SK-N-SH (cell line): Measurements from ENCODE around the gene C20orf144. TPM values are rescaled to one million over a fixed set of nuclear protein-coding genes. Genes with fewer than 3 reads are reported as not detected.

Source experiments
- CTCF ChIA-PET: fragments of 300-600, 350-600 bp; formaldehyde crosslinking; extraction: SDS; loops from one replicate; lab custom pipeline; 2021; lab: Yijun Ruan, JAX
- POLR2A ChIA-PET: fragments of 350-600 bp; sonication (Branson Sonifier 250); formaldehyde crosslinking; extraction: SDS; loops from one replicate; lab custom pipeline; 2020; ENCODE audit warnings: antibody characterized with exemption, inconsistent platforms; lab: Yijun Ruan, JAX
- DNase-seq: peaks from one replicate; pipeline ENCODE4 v3.0.0; 2012
- H2AFZ ChIP-seq: fragments of 200-600 bp; sonication (generic); 2 replicates; pipeline ENCODE4 v1.8.1; 2016; ENCODE audit warnings: antibody characterized with exemption, mild to moderate bottlenecking, low read depth
- H3F3A ChIP-seq: fragments of 200-600 bp; sonication (generic); replicated peaks from 2 replicates; pipeline ENCODE3; 2016; ENCODE audit warnings: antibody characterized with exemption, mild to moderate bottlenecking; ENCODE audit not compliant: insufficient read depth
- H3K27ac ChIP-seq, 2 experiments: fragments of 200-500 bp in 1 of 2; fragments of 200-600 bp in 1 of 2; sonication (Bioruptor generic) in 1 of 2; sonication (generic), shearing (Covaris generic) in 1 of 2; 2 replicates each; pipeline versions ENCODE4 v1.5.1 to v1.6.1; 2014 to 2016; ENCODE audit warnings: low read depth in 2 of 2, inconsistent platforms in 1 of 2, low read length in 1 of 2, mild to moderate bottlenecking in 1 of 2, mixed read lengths in 1 of 2
- H3K27me3 ChIP-seq: fragments of 200-600 bp; sonication (generic), shearing (Covaris generic); 2 replicates; pipeline ENCODE4 v1.6.1; 2016; ENCODE audit warnings: mixed run types; ENCODE audit not compliant: insufficient read depth
- H3K36me3 ChIP-seq, 2 experiments: fragments of 200-500 bp in 1 of 2; fragments of 200-600 bp in 1 of 2; sonication (Bioruptor generic) in 1 of 2; sonication (generic) in 1 of 2; replicated peaks in 1 of 2; 2 replicates each; pipeline versions ENCODE3 to v1.5.1; 2014 to 2016; ENCODE audit warnings: low read length in 1 of 2, mild to moderate bottlenecking in 1 of 2; ENCODE audit not compliant: insufficient read depth in 2 of 2, control insufficient read depth in 1 of 2
- H3K4me1 ChIP-seq, 2 experiments: fragments of 200-500 bp in 1 of 2; fragments of 200-600 bp in 1 of 2; sonication (Bioruptor generic) in 1 of 2; sonication (generic), shearing (Covaris generic) in 1 of 2; 2 replicates each; pipeline versions ENCODE4 v1.5.1 to v1.6.1; 2014 to 2016; ENCODE audit warnings: low read depth in 1 of 2, low read length in 1 of 2, mixed run types in 1 of 2; ENCODE audit not compliant: insufficient read depth in 2 of 2, control insufficient read depth in 1 of 2
- H3K4me2 ChIP-seq: fragments of 200-600 bp; sonication (generic), shearing (Covaris generic); 2 replicates; pipeline ENCODE4 v1.6.1; 2017; ENCODE audit warnings: mixed run types
- H3K4me3 ChIP-seq, 2 experiments: fragments of 200-500 bp in 1 of 2; fragments of 200-600 bp in 1 of 2; sonication (Bioruptor generic) in 1 of 2; sonication (generic), shearing (Covaris generic) in 1 of 2; 2 replicates each; pipeline versions ENCODE4 v1.5.1 to v1.8.1; 2014 to 2016; ENCODE audit warnings: low read depth in 2 of 2, inconsistent platforms in 1 of 2, low read length in 1 of 2, mild to moderate bottlenecking in 1 of 2, mixed read lengths in 1 of 2, moderate library complexity in 1 of 2
- H3K79me2 ChIP-seq: fragments of 200-600 bp; sonication (generic); 2 replicates; pipeline ENCODE4 v1.8.1; 2017; ENCODE audit warnings: mild to moderate bottlenecking; ENCODE audit not compliant: insufficient read depth
- H3K9ac ChIP-seq: fragments of 200-600 bp; sonication (generic); 2 replicates; pipeline ENCODE4 v1.6.1; 2017; ENCODE audit warnings: mixed run types
- H3K9me2 ChIP-seq: fragments of 200-600 bp; sonication (generic); 2 replicates; pipeline ENCODE4 v1.6.1; 2017; ENCODE audit warnings: mixed run types
- H3K9me3 ChIP-seq: fragments of 200-600 bp; sonication (generic); 2 replicates; pipeline ENCODE4 v1.6.1; 2017; ENCODE audit warnings: mixed run types, mild to moderate bottlenecking, moderate library complexity
- H4K20me1 ChIP-seq: fragments of 200-600 bp; sonication (generic); 2 replicates; pipeline ENCODE4 v1.6.1; 2017; ENCODE audit warnings: mild to moderate bottlenecking, mixed run types; ENCODE audit not compliant: insufficient read depth
- EP300 ChIP-seq, 2 experiments: IDR thresholded peaks; 2 replicates each; pipeline versions ENCODE4 v1.4.0 to v1.6.1; 2012; ENCODE audit warnings: borderline replicate concordance in 1 of 2, low read depth in 1 of 2, low read length in 1 of 2
- JUND ChIP-seq: IDR thresholded peaks from 2 replicates; pipeline ENCODE4 v1.4.0; 2012
- MEF2A ChIP-seq: IDR thresholded peaks from 2 replicates; pipeline ENCODE4 v1.4.0; 2012; ENCODE audit warnings: low read depth, borderline replicate concordance
- NFIC ChIP-seq: IDR thresholded peaks from 2 replicates; pipeline ENCODE4 v1.4.0; 2012; ENCODE audit warnings: borderline replicate concordance
- PBX3 ChIP-seq: IDR thresholded peaks from 2 replicates; pipeline ENCODE4; 2012
- RAD21 ChIP-seq: IDR thresholded peaks from 2 replicates; pipeline ENCODE4 v1.6.1; 2012; ENCODE audit warnings: mild to moderate bottlenecking, low read length
- REST ChIP-seq: IDR thresholded peaks from 2 replicates; pipeline ENCODE4 v1.6.1; 2012; ENCODE audit warnings: mild to moderate bottlenecking, low read depth, low read length, moderate library complexity
- RFX5 ChIP-seq: IDR thresholded peaks from 2 replicates; pipeline ENCODE4 v1.6.1; 2012; ENCODE audit warnings: mild to moderate bottlenecking, improper control_type of control experiment, low read length
- WGBS: methylation state at CpG from one replicate; pipeline ENCODE4 v1.1.6; 2017; ENCODE audit warnings: low lambda C conversion rate; 5-methylcytosine and 5-hydroxymethylcytosine counted together
- polyA plus RNA-seq, 3 experiments: library from polyadenylated mRNA; depleted of rRNA; stranded (reverse); fragments of >200 nt; gene quantifications; 2 replicates each; pipeline ENCODE4 v1.2.3, GENCODE V29; 2012
- TF ChIP-seq, protein P1 (sequence below): IDR thresholded peaks from 2 replicates; pipeline ENCODE4 v1.4.0; 2012; ENCODE audit warnings: low read depth, borderline replicate concordance
- TF ChIP-seq, protein P2 (sequence below): IDR thresholded peaks from 2 replicates; pipeline ENCODE4 v1.4.0; 2012; ENCODE audit warnings: low read depth, borderline replicate concordance

The C20orf144 gene
- polyA plus RNA-seq, 1 of the 3 experiments (the other 2 are of a cell fraction) = 0.12 TPM

DNA sequence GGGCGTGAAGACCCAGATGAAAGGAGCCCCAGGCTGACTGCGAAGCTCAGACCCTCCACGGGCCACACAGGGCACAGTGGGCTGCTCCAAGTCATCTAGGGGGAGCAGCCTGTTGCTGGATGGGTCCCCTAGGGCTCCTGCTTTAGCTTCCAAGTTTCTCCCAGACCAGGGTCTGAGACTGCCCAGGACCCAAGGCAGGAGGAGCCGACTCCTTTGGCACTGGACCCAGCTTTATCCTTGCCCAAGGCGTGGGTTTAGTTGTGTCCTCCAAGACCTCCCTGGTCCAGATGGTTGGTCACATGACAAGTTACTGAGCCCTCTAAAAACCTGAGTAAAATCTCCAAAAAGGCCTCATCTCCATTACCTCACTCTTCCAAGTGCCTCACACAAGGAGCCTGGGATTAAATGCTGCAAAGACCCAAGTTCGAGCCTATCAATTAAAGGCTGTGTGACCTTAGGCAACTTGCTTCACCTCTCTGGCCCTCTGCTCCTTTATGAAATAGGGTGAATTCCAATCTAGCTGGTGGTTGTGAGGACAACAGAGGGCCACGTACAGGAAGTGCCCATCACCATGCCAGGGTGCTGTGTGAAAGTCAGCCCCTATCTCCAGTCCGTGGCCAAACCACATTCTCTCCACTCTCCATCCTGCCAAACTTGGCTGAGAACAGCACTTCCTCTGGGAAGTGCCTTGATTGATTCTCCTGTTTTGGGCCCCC is 9.6 kb downstream of the C20orf144 start:
- H3K4me2 ChIP-seq = peak overlapping the region; percentile 99; the same call in 1 of the 2 replicates
- no peak overlapping the region for H2AFZ ChIP-seq
- H3K27me3 ChIP-seq = no peaks in the 10 kb centered on the region
- peaks cover 8 to 44% of the 10 kb centered on the region in 2 experiments; a peak in 2 of 4 replicates for H3K4me1 ChIP-seq
- H3K79me2 ChIP-seq = peaks cover 10% of the 10 kb centered on the region; the same call in 1 of the 2 replicates
- H3F3A ChIP-seq = peaks cover 22% of the 10 kb centered on the region
- 90% methylated on average over 4 of the region's 8 CpGs for WGBS
- H4K20me1 ChIP-seq = 0 out of 2 replicates have a peak, but pooled peaks cover 4% of the 10 kb centered on the region
- no peak overlapping the region for H3K27ac ChIP-seq
- H3K36me3 ChIP-seq = peaks cover 8 to 17% of the 10 kb centered on the region in 2 experiments
- ChIA-PET CTCF (interaction anchor here (1.0 to 10.6 kb wide), 5 partner anchors 13 to 214 kb away, joined by 4 to 114 read pairs (median 6); partner anchors contain the start of gene ZNF341), POLR2A (no interaction called here)
- H3K9ac ChIP-seq = no peak overlapping the region
- no peak overlapping the region for H3K4me3 ChIP-seq
- H3K9me3 ChIP-seq = no peaks in the 10 kb centered on the region
- TF ChIP-seq RFX5 = no peak
- TF ChIP-seq RAD21 = no peak
- TF ChIP-seq, protein P1, sequence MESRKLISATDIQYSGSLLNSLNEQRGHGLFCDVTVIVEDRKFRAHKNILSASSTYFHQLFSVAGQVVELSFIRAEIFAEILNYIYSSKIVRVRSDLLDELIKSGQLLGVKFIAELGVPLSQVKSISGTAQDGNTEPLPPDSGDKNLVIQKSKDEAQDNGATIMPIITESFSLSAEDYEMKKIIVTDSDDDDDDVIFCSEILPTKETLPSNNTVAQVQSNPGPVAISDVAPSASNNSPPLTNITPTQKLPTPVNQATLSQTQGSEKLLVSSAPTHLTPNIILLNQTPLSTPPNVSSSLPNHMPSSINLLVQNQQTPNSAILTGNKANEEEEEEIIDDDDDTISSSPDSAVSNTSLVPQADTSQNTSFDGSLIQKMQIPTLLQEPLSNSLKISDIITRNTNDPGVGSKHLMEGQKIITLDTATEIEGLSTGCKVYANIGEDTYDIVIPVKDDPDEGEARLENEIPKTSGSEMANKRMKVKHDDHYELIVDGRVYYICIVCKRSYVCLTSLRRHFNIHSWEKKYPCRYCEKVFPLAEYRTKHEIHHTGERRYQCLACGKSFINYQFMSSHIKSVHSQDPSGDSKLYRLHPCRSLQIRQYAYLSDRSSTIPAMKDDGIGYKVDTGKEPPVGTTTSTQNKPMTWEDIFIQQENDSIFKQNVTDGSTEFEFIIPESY = no peak
- H3K9me2 ChIP-seq = no peaks in the 10 kb centered on the region
- DNase-seq = no peak

DNA sequence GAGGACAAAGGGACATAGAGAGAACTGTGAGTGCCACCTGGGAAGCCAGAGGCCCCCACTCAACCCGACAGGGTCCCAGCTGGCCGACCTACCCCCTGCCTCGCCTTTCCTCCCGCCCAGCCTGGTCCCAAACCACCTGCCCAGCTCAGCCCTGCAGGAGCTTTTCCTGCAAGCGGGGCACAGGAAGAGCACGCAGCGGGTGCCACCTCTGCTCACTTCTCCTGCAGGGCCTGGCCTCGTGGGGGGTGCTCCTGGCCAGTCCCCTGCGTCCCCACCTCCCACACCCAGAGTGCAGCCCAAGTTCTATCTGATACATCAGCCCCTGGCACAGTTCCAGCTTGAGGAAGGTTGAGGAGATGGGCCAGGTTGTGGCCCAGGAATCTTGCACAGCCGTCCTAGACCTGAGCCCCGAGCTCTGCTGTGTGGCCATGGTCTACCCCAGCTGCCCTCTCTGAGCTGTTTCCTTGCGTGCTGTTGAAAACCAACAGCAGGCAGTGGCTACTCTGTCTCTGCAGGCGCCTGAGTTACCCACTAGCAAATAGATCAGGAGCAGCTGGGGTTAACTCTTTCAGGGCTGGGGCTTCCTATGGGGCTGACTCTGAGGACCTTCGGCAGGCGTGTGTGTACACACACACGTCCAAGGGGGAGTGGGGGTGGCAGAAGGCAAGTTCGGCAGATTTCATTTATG is 10.4 kb downstream of the C20orf144 start:
- Histone ChIP-seq H3K27ac (no peak overlapping the region), H3K4me3 (peak overlapping the region in 1 of 2 experiments; percentile 61; a peak in 1 of 4 replicates), H3K36me3 (peaks cover 8 to 17% of the 10 kb centered on the region in 2 experiments), H4K20me1 (0 out of 2 replicates have a peak, but pooled peaks cover 4% of the 10 kb centered on the region), H3K9ac (no peak overlapping the region), H3K79me2 (peaks cover 10% of the 10 kb centered on the region; the same call in 1 of the 2 replicates), H3K27me3 (no peaks in the 10 kb centered on the region), H3K4me2 (peak overlapping the region; percentile 99), H3K9me2 (no peaks in the 10 kb centered on the region), H2AFZ (no peak overlapping the region), H3F3A (peaks cover 22% of the 10 kb centered on the region), H3K4me1 (peaks cover 8 to 36% of the 10 kb centered on the region in 2 experiments; a peak in 2 of 4 replicates), H3K9me3 (no peaks in the 10 kb centered on the region)
- ChIA-PET CTCF (interaction anchor here (1.0 to 1.7 kb wide), 2 partner anchors 59 to 215 kb away, joined by 6 read pairs; partner anchors contain the start of gene ZNF341), POLR2A (no interaction called here)
- whole genome bisulfite sequencing = 95% methylated on average over 4 of the region's 17 CpGs
- peak; percentile 60 for DNase-seq
- TF ChIP-seq NFIC (0 out of 2 replicates have a peak, but pooled peaks have one; percentile 10), MEF2A (no peak), JUND (no peak), PBX3 (no peak), EP300 (IDR thresholded peaks at IDR 0.05; ENCODE audit: borderline replicate concordance in 1 of 2, low read depth in 1 of 2, low read length in 1 of 2) (no peak), REST (no peak)
- TF ChIP-seq, protein P2, sequence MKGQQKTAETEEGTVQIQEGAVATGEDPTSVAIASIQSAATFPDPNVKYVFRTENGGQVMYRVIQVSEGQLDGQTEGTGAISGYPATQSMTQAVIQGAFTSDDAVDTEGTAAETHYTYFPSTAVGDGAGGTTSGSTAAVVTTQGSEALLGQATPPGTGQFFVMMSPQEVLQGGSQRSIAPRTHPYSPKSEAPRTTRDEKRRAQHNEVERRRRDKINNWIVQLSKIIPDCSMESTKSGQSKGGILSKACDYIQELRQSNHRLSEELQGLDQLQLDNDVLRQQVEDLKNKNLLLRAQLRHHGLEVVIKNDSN = no peak
